Activated CD8-positive, alpha-beta memory T cell treated with anti-CD3 and anti-CD28 coated beads, Interleukin-2, amount 50 U/mL, for 24 hours (primary cell): ENCODE data around the gene TMC8.
"Not testable (repeated sequence)": the region's sequence is repeated elsewhere in the genome, so short reads cannot be mapped to it uniquely, and the experiment has no call there.

Experiments used
- DNase-seq: peaks from one replicate; pipeline ENCODE4 v3.0.0-alpha.2; 2020; ENCODE audit errors: extremely low read depth

TMC8 gene

DNA sequence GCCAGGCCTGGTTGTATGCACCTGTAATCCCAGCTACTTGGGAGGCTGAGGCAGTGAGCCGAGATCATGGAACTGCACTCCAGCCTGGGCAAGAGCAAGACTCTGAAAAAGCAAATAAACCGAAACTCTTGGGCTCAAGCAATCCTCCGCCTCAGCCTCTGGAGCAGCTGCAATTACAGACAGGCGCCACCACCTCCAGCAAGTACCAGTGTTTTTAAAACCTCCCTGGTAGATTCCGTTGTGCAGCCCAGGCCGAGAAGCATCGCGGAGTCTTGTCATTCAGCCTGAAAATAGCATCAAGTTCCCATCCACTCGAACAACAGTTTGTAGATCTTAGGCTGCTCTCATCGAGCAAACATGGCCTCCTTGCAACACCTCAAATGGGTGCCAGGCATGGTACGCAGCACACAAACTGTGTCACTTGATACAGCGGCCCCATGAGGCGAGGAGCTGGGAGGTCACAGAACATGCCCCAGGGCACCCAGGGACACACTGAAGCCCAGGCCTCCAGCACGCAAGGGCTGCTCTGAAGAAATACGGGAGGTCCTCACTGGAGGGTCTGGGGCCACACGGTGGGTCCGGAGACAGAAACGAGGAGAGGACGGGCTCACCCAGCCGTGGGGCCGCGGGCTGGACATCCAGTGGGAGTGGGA lies 20.1 kb upstream of the TMC8 start:
- no peak for DNase-seq

DNA sequence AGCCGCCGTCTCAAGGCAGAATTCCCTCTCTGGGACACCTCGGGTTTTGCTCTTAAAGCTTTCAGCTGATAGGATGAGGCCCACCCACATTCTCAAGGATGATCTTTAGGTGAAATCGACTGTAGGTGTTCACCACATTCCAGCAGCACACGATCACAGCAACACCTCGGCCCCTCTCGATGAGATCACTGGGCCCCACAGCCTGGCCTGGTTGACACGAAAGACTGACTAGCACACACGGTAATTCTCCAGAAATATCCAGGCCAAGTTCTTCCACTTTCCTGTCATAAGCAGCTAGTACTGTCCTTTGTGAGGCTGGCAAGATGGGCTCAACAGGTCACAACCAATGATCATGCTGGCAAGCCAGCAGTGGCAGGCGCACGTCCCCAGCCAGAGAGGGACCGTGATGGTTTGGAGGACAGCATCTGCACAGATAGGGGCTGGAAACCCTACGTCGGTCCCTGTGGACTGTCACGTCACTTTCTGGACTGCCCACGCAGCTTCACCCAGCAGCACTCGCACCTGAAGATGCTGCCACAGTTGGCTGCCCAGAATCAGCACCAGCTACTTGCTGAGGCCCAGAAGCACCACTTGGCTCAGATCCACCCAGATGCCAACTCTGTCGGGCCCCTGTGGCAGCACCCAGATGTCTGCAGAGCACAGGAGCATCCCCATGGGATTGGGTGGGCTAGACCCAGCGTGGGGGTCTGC lies 19.4 kb upstream of the TMC8 start:
- no peak for DNase-seq

DNA sequence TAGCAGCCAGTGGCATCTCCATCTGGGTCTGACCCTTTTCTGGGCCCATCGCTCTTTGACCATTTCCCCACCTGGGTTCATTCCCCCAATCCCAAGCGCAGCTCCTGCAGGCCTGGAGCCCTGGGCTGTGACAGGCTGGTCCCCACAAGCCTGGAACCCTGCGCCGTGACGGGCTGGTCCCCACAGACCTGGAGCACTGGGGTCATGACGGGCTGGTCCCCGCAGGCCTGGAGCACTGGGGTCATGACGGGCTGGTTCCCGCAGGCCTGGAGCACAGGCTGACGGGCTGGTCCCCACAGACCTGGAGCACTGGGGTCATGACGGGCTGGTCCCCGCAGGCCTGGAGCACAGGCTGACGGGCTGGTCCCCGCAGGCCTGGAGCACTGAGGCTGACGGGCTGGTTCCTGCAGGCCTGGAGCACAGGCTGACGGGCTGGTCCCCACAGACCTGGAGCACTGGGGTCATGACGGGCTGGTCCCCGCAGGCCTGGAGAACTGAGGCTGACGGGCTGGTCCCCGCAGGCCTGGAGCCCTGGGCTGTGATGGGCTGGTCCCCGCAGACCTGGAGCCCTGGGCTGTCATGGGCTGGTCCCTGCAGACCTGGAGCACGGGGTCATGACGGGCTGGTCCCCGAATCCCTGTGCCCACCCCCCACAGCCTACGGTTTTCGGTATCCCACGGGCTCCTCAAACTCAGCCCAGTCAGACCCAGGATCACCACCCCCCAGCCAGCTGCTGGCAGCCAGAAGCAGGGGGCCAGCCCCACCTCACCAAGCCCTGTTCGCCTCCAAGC lies 18.6 kb upstream of the TMC8 start:
- no peak for DNase-seq

DNA sequence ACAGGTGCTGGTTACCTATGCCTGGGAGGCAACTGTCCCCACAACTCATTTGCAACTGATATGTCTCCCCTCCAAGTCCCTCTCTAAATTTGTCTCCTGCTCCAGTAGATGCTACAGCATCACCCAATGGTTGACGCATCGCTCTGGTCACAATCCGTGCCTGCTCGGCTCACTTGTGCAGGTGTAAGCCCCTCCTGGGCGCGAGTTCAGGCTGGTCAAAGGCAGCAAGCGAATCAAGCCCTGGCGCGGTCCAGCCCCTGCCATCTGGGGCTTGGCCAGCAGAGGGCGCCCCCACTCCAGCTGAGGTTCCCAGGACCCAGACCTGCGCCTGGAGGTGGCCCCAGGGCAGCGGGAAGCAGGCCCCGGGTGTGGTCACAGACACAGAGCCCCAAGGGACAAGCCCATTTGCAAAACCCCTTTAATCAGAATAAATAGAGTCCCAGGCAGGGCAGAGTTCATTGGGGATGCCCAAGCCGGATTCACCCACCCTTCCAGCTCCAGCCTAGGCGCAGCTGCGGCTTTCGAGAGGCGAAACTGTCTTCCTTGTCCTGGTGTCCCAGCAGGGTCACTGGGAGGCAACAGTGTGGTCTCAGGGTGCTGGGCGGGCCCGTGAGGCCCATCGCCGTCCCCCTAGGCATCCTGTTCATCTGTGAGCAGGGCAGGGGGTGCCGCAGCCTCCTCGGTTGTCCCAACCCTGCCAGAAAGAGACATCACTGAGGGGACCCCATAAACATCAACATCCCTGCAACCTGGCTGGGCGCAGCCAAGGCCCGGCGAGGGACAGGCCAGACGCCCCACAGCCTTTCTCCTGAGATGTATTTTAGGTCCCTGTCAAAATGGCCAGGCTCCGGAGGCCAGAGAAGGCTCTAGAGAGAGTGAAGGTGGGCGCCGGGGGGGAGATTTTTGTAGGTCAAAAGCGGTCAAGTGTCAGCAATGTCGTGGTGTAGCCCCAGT lies 17.8 kb upstream of the TMC8 start:
- no peak for DNase-seq

DNA sequence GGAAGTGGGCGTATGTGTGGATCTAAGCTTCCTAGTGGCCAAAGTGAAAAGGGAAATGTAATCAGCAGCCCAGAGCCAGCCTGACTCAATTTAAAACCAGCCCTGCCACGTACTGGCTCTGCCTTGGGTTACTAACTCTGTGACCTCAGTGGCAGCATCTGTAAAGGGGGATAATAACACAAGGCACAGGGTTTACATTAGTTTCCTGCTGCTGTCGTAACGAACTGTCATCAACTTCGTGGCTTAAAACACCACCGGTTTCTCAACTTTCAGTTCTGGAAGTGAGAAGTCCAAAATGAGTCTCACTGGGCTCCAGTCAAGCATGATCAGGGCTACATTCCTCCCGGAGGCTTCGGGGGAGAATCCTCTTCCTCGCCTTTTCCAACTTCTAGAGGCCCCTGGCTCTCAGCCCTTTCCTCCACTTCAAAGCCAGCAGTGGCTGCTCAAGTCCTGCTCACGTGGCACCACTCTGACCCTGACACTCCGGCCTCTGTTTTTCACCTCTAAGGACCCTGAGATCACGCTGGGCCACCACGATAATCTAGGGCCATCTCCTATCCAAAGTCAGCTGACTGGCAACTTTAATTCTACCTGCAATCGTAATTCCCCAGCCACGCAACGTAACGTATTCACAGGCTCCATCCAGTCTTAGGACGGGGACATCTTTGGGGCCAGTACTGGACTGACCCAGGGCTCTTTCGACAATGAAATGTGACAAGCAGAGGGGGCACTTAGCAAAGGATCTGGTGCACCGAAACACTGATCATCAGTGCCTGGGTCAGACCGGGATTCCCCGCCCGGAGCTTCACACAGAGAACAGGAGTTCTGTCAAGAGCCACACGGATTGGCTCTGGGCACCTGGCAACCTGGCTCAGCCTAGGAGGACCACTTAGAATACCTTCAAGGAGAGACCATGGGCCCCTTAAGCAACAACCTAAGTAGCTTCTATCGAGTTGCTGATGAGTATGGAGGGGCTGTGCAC lies 16.5 kb upstream of the TMC8 start:
- no peak for DNase-seq

DNA sequence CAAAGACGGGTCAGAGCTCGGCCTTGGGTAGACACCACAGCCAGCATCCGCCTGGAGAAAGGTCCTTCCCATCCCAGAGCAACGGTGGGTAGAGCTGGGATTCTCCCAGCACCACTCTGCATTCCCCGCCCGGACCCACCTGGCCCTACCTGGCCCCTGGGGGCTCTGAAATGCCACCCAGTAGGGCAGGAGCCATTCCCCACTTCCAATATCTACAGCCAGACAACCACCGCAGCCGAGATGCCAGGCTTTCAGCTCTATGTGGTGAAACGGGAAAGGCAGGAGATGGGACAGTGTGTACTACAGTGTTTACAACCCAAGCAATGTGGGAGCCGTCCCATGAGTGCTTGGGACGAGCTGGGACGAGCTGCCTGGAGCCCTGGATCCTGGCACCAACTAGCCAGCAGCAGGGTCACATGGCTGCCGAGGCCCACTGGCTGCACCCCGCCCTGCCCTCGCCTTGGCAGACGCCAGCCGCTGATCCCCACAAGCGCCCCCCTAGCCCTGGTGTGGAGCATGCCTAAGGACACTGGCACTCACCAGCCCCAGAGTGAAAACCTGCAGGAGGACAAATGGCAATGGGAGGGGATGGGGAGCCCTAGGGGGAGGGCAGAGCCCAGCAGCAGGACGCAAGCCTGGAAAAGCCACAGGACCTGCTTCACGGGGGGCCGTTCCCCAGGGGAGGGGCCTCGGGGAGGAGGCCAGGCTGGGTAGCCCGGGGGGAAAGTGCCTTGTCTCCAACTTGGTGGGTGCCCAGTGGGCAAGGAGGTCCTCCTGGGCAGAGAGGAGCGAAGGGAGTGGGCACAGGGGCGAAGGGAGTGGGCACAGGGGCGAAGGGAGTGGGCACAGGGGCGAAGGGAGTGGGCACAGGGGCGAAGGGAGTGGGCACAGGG lies 15.5 kb upstream of the TMC8 start:
- DNase-seq: no peak

DNA sequence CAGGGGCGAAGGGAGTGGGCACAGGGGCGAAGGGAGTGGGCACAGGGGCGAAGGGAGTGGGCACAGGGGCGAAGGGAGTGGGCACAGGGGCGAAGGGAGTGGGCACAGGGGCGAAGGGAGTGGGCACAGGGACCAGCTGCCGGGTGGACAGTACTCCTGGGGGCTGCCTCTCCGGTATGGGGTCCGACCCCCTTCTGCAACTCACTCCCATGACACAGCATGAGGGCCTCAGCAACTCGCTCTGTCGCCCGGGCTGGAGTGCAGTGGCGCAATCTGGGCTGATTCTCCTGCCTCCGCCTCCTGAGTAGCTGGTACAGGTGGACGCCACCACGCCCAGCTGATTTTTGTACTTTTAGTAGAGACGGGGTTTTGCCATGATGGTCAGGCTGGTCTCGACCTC lies 14.8 kb upstream of the TMC8 start:
- not testable (repeated sequence) for DNase-seq

DNA sequence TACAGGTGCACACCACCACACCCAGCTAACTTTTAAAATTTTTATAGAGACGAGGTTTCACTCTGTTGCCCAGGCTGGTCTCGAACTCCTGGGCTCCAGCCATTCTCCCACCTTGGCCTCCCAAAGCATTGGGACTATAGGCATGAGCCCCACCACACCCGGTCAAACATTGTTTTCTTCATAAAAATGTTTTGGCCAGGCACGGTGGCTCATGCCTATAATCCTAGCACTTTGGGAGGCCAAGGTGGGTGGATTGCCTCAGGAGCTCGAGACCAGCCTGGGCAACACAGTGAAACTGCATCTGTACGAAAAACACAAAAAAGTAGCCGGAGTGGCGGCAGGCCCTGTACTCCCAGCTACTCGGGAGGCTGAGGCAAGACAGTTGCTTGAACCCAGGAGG lies 14.2 kb upstream of the TMC8 start:
- DNase-seq: no peak

DNA sequence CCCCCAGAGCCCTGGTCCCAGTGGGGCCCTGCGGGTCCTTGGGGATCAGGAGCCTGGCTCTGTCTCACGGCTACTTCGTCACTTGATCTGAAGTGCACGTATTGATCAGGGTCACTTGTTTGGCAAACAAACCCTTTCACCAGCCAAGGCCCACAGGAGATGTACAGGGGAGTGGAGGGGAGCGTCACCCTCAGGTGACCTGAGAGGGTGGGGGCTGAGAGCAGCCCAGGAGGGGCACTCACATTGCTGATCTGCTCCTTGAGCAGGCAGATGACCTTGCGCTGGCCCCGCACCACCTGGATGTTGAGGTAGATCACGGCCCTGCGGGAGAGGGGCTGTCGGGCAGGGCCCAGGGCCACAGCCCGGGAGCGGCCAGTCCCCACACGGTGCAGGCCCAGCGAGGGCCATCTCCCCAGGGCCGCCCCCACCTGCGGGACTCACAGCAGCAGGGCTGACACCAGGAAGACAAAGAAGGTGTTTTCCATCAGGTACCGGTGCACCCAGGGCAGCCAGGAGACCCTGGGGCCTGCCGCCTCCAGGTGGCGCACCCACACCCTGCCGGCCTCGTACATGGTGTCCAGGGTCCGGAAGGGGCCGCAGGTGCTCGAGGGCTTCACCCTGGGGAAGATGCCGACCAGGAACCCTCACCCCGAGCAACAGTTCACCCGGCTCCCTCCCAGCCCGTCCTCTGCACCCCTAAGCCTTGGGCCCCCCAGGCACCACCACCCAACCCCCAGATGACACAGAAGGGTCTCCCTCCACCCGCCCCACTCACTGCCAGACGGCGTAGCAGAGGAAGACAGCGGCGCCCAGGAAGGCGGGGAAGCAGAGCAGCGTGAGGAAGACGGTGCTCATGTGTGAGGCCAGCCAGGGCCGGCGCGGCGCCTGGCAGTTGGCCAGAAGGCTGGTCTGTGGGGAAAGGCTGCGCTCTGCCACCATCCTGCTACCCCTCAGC lies 13.3 kb upstream of the TMC8 start:
- no peak for DNase-seq

DNA sequence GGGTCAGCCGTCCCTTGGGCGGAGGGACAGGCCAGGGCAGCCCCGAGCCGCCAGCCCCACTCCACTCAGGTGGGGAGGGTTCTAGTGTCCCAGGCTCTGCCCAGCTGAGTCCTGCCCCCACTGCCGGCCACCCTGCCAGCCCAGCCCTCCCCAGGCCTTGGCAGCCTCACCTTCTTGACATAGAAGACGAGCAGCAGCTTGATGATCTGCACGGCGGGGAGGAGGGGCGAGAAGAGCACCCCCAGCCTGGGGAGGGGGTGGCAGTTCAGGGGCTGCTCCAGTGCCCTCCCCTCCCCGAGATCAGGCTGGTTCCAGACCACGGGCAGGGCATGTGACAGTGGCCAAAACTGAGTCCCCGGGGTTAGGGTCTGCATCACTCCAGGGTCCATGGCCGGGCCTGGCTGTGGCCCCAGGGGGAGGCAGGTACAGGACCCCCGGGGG lies 11.8 kb upstream of the TMC8 start:
- DNase-seq: no peak

DNA sequence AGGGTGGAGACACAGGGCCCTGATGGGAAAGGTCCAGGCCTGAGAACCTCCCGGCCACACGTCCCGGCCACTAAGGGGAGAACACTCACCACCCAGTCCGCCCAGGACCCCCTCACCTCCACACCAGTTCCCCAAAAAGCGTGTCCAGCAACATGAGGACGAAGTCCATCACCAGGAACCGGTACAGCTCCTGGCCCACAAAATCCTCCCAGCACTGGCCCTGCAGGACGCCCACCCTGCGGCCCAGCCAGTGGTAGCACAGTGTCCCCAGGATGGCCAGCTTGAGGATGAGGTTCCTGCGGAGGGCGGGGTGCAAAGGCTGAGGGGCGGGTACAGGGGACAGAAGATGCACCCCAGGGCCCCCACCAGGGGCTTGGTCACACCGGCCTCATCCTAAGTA lies 10.0 kb upstream of the TMC8 start:
- no peak for DNase-seq

DNA sequence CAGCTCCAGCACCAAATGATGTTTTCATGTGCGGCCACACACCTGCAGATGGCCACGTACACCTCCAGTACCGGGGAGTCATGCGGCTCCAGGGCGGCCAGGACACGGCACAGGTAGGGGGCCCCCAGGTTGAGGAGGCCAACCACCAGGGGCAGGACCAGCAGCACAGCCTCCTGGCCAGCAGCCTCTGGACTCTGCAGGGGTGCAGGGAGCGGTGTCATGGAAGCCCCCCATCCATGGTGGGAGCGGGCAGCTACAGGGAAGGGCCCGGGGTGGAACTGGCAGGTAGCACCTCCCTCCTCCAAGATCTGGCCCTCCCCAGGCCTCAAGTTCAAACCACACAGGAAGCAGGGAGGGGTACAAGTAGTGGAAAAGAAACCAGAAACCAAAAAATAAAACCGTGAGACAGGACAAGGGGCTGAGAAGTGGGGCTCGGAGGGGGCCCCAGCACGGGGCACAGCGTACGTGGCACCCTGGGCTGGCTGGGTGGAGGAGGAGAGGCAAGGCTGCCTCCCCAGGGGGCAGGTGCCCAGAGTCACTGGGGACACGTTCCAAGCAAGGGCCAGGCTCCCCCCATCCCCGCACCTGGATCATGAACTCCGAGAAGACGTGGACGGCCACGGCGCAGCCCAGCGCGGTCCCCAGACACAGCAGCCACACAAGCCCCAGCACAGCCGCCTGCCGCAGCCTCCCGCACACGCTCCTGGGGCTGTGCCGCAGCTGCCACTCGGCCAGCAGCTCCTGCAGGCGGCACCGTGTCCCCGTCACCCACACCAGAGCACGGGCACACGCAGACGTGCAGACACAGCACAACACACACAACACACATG lies 9.4 kb upstream of the TMC8 start:
- no peak for DNase-seq

DNA sequence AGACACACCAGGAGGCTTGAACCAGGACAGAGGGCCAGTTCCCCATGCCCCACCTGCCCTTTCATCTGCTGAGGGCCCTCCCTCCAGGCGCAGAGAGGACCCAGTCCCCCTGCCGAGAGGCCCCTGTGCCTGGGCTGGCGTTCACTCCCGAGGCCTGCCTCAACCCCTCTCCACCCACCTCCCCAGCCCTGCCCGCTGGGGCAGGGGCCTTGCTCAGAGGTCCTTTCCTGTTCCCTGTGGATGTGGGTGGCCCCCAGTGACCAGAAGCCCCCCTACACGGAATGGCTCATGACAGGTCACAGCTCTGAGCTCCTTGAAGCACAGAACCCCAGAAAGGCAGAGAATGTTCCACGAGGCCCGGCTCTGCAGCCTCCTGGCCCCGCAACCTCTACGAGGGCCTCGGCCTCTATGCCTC lies 8.8 kb upstream of the TMC8 start:
- no peak for DNase-seq

DNA sequence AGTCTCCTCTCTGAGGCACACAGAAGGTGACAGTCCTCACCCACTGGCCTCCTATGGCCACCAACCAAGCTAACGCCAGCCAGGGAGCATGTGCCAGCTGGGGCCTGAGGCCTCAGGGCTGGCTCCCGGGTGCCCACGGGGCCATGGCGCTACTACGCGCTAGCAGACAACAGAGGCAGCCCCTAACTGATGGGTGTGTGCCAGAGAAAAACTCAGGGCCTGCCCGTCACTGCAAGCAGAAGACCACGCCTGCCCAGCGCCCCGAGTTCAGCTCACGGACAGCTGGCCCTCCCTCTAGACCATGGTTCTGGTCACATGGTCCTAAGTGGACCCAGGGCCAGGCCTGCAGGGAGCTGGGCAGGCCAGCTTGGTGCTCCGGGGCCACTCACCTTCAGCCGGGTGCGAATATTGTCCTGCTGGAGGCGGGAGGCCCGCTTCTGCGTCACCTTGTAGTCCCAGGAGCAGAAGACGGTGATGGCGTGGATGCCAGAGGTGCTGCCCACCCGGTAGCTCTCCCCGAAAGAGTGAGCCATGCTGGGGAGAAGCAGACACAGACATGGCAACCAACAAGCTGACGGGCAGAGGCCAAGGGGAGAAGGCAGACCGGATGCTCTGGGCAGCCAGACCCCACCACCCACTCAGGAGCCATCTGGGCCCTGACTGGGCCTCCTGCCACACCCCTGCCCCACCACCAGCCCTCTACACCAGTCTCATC lies 8.2 kb upstream of the TMC8 start:
- no peak for DNase-seq

DNA sequence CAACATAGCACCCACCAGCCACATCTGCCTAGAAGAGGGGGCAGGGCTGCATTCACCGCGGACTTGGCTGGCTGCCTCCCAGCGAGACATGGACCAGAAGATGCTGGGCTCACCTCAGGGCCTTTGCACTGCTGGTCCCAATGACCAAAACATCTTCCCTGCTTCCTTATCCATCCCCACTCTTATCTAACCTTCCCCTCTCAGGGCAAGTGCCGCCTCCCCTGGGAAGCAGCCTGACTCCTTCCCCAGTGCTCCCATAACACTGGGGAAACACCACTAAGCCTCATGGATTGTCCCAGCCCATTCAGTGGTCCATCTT lies 7.7 kb upstream of the TMC8 start:
- no peak for DNase-seq

DNA sequence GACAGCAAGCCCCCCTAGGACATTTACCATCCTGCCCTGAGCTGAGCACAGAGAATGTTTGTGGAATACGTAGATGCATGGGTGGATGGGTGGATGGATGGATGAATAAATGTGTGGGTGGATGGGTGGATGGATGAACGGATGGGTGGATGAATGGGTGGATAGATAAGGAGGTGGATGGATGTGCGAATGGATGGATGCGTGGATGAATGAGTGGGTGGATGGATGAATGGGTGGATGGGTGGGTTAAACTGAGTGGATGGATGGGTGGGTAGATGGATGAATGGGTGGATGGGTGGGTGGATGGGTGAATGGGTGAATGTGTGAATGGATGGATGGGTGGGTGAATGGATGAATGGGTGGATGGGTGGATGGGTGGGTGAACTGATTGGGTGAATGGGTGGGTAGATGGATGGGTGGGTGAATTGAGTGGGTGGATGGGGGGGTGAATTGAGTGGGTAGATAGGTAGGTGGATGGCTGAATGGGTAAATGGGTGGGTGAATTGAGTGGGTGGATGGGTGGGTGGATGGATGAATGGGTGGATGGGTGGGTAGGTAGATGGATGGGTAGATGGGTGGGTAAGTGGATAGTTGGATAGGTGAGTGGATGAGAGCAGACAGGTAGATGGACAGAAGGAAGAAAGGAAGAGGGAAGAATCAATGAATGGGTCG lies 7.2 kb upstream of the TMC8 start:
- DNase-seq: no peak
